ENCODE results near the gene POU2F3.

The POU2F3 gene

GRCh38 chr11:120239713-120240640 lies at the start of gene POU2F3:
TSS of gene POU2F3 (plus strand) at chr11:120240140. CDS start at chr11:120240344, 204 bp downstream.
- in situ Hi-C loops (cut with MboI; ENCODE audit: low sequenced_read_pairs, unreplicated experiment), result no loop called here
- DNase-seq (ENCODE audit: low spot score), result no peak
- TF ChIP-seq, protein P1, sequence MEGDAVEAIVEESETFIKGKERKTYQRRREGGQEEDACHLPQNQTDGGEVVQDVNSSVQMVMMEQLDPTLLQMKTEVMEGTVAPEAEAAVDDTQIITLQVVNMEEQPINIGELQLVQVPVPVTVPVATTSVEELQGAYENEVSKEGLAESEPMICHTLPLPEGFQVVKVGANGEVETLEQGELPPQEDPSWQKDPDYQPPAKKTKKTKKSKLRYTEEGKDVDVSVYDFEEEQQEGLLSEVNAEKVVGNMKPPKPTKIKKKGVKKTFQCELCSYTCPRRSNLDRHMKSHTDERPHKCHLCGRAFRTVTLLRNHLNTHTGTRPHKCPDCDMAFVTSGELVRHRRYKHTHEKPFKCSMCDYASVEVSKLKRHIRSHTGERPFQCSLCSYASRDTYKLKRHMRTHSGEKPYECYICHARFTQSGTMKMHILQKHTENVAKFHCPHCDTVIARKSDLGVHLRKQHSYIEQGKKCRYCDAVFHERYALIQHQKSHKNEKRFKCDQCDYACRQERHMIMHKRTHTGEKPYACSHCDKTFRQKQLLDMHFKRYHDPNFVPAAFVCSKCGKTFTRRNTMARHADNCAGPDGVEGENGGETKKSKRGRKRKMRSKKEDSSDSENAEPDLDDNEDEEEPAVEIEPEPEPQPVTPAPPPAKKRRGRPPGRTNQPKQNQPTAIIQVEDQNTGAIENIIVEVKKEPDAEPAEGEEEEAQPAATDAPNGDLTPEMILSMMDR (IDR thresholded peaks at IDR 0.05; ENCODE audit: borderline replicate concordance, control extremely low read depth, extremely low read depth, insufficient read depth, missing control alignments), result peak; percentile 20

DNA sequence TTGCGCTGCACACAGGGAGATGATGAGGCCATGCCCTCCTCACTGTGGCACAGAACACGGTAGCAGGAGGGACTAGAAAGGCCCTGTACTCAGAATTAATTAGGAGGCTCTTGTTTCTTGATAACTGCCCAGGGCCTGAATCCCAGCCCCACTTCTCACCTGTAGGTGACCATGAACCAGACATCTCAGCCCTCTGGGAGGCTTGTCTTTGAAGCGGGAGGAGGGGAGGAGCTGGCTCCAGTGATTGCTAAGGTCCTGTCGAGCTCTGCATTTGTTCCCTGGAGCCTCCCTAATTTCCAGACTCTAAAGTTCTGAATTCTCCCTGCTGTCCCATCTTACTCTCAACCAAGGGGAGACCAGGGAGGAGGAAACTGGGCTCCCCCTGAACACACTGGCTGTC lies 48.9 kb upstream of the POU2F3 start:
- in situ Hi-C loops (cut with MboI; ENCODE audit: low sequenced_read_pairs, unreplicated experiment), result no loop called here
- DNase-seq (ENCODE audit: low spot score), result no peak
- TF ChIP-seq, protein P1 (IDR thresholded peaks at IDR 0.05; ENCODE audit: borderline replicate concordance, control extremely low read depth, extremely low read depth, insufficient read depth, missing control alignments), result no peak

DNA sequence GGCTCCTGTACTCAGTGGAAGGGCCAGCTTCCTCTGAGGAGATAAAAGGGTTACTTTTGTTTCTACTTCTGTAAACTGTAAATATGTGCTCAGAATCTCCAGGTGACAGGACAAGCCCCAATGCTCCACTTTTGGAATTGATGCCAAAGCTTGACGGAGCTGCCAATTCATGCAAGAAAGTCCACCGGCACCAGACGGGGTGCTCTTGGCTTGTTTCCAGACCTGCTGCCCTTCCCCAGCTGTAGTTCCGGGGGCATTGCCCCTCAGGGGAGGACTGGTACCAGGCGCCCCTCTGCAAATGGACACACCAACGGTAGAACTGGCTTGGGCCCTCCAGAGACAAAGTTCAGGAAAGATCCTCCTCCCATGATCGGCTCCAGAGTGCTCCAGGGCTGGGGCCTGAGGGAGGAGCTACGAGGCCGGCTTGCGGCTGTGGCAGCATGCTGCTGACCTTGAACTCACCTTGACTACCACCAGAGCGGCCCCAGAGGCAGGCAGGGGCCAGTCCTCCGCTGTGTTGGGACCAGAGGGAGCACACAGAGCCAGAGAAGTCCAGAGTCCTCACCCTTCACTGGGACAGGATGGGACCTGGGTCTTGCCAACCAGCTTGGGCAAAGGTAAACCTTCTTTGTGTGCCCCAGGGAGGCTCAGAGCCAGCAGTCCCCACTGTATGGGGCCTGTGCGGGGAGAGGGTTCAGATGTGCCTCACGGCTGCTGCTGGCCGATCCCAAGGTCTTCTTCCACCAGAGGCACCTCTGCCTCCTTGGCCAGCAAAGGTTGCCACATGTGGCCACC lies 46.9 kb upstream of the POU2F3 start:
- TF ChIP-seq, protein P1 (IDR thresholded peaks at IDR 0.05; ENCODE audit: borderline replicate concordance, control extremely low read depth, extremely low read depth, insufficient read depth, missing control alignments), result no peak
- in situ Hi-C loops (cut with MboI; ENCODE audit: low sequenced_read_pairs, unreplicated experiment), result no loop called here

DNA sequence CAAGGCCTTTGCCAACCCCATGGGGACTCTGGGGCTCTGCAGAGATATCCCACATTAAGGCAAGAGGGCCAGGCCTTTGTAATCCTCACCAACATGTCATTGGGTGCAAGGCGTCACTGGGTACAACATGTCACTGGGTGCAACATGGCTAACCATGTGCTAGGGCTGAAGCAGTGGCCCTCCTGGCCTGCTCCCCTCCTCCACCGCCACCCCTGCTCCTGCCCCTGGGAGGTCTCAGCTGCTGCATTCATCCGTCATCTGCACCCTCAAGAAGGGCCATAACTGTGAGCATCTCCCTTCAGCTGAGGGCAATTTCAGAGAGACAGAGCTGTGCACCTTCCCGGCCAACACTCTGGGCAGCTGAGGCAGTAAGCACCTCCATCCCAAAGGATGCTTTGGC lies 45.8 kb upstream of the POU2F3 start:
- TF ChIP-seq, protein P1 (IDR thresholded peaks at IDR 0.05; ENCODE audit: borderline replicate concordance, control extremely low read depth, extremely low read depth, insufficient read depth, missing control alignments), result no peak
- in situ Hi-C loops (cut with MboI; ENCODE audit: low sequenced_read_pairs, unreplicated experiment), result no loop called here
- no peak for DNase-seq (ENCODE audit: low spot score)

More for the DNA sequence above, 46.9 kb upstream of the POU2F3 start:
- no peak for DNase-seq (ENCODE audit: low spot score)

GRCh38 chr11:120195601-120196320 lies 44.2 kb upstream of the POU2F3 start:
- TF ChIP-seq, protein P1 (IDR thresholded peaks at IDR 0.05; ENCODE audit: borderline replicate concordance, control extremely low read depth, extremely low read depth, insufficient read depth, missing control alignments), result no peak
- in situ Hi-C loops (cut with MboI; ENCODE audit: low sequenced_read_pairs, unreplicated experiment), result no loop called here
- no peak for DNase-seq (ENCODE audit: low spot score)

GRCh38 chr11:120196826-120197225 lies 43.1 kb upstream of the POU2F3 start:
- TF ChIP-seq, protein P1 (IDR thresholded peaks at IDR 0.05; ENCODE audit: borderline replicate concordance, control extremely low read depth, extremely low read depth, insufficient read depth, missing control alignments), result no peak
- no peak for DNase-seq (ENCODE audit: low spot score)
- in situ Hi-C loops (cut with MboI; ENCODE audit: low sequenced_read_pairs, unreplicated experiment), result no loop called here
